ENCODE measurements around the gene TMEM45B. TPM values are rescaled to one million over a fixed set of nuclear protein-coding genes. Genes with fewer than 3 reads are reported as not detected.
A peak's percentile ranks its signal among the peaks of the same experiment; 100 is the strongest.

Gene TMEM45B
- total RNA-seq, 1 donor from 2014 or later, result 0.10 TPM

GRCh38 chr11:129885381-129885780, 69.7 kb downstream of the TMEM45B start:
- intact Hi-C loops (cut with micrococcal nuclease), result no loop called here
- DNase-seq (no peak), ATAC-seq (no peak)

- ATAC-seq (no peak), DNase-seq (no peak)
- intact Hi-C loops (cut with micrococcal nuclease), result no loop called here
These were observed 72.8 kb downstream of the TMEM45B start for GRCh38 chr11:129888451-129888850.

- intact Hi-C loops (cut with micrococcal nuclease), result no loop called here
- DNase-seq (no peak), ATAC-seq (peak; percentile 19)
These were observed 78.9 kb downstream of the TMEM45B start for GRCh38 chr11:129894278-129895125.

GRCh38 chr11:129895126-129896041, 79.7 kb downstream of the TMEM45B start, which contains the start of gene NFRKB:
TSS of gene NFRKB (minus strand) at chr11:129895578. CDS start at chr11:129892849, 2,729 bp downstream.
- ATAC-seq, result peak; percentile 100
- intact Hi-C loops (cut with micrococcal nuclease), result no loop called here

GRCh38 chr11:129896062-129896461, 80.4 kb downstream of the TMEM45B start:
- ATAC-seq, result peak; percentile 7
- intact Hi-C loops (cut with micrococcal nuclease), result no loop called here
- DNase-seq, result peak; percentile 41

More at GRCh38 chr11:129895126-129896041, 79.7 kb downstream of the TMEM45B start, which contains the start of gene NFRKB:
- DNase-seq, result peak; percentile 94

- intact Hi-C loops (cut with micrococcal nuclease), result no loop called here
- DNase-seq, result no peak
- ATAC-seq, result no peak
These were observed 89.8 kb downstream of the TMEM45B start for GRCh38 chr11:129905402-129905801.

Other genes starting within 250 kb of the TMEM45B start
- gene NFRKB, start 79.7 kb downstream of the TMEM45B start, total RNA-seq, result 12.3 TPM
- gene PRDM10, start 187.0 kb downstream of the TMEM45B start, total RNA-seq, result 6.6 TPM